ENCODE measurements around the gene KRTAP10-5. TPM values are rescaled to one million over a fixed set of nuclear protein-coding genes. Genes with fewer than 3 reads are reported as not detected.

KRTAP10-5 gene
- polyA plus RNA-seq, 1 donor (not counting 4 experiments of a cell fraction or from before 2014, with no cell fraction given), result not detected

DNA sequence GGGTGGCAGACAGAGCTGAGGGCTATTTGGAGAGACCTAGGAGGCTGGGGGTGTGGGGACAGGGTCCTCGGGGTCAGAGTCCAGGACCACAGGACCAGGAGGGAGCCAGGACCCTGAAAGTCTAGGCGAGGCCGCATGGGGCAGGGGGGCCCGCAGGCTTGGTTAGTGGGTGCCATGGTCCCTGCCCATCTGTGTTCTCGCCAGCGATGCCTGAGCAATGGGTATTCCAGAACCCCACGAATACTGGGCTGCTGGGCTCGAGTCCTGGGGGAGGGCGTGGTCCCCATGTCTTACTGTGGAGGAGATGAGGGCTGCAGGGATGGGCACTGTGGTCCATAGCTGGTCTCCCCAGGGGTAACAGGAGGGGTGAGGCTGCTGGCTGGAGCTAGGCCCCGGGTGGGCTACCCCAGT, 9.9 kb upstream of the KRTAP10-5 start:
- H3K4me3 ChIP-seq (ENCODE audit: control insufficient read depth in 2 of 3, extremely low read depth in 1 of 3, insufficient read depth in 2 of 3, low read depth in 1 of 3, low read length in 3 of 3), result no peak overlapping the region
- H3K9me3 ChIP-seq (ENCODE audit: control insufficient read depth, low read depth, low read length), result no peaks in the 10 kb centered on the region
- H3K9ac ChIP-seq (ENCODE audit: control insufficient read depth, extremely low read depth, insufficient read depth, low read length), result no peak overlapping the region
- no peaks in the 10 kb centered on the region for H4K20me1 ChIP-seq (ENCODE audit: control insufficient read depth, extremely low read depth, insufficient read depth, low read length)
- no peaks in the 10 kb centered on the region for H3K79me2 ChIP-seq (ENCODE audit: control insufficient read depth, insufficient read depth, low read length)
- no peak for TF ChIP-seq EZH2 (IDR thresholded peaks at IDR 0.05; ENCODE audit: low read length)
- TF ChIP-seq, protein P1, sequence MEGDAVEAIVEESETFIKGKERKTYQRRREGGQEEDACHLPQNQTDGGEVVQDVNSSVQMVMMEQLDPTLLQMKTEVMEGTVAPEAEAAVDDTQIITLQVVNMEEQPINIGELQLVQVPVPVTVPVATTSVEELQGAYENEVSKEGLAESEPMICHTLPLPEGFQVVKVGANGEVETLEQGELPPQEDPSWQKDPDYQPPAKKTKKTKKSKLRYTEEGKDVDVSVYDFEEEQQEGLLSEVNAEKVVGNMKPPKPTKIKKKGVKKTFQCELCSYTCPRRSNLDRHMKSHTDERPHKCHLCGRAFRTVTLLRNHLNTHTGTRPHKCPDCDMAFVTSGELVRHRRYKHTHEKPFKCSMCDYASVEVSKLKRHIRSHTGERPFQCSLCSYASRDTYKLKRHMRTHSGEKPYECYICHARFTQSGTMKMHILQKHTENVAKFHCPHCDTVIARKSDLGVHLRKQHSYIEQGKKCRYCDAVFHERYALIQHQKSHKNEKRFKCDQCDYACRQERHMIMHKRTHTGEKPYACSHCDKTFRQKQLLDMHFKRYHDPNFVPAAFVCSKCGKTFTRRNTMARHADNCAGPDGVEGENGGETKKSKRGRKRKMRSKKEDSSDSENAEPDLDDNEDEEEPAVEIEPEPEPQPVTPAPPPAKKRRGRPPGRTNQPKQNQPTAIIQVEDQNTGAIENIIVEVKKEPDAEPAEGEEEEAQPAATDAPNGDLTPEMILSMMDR (optimal IDR thresholded peaks at IDR 0.05 in 1 of 3, IDR thresholded peaks at IDR 0.05 in 1 of 3, conservative IDR thresholded peaks at IDR 0.05 in 1 of 3; ENCODE audit: extremely low read depth in 1 of 3, insufficient read depth in 2 of 3, low read length in 3 of 3), result no peak
- no peaks in the 10 kb centered on the region for H3K27me3 ChIP-seq (ENCODE audit: control insufficient read depth, extremely low read depth, insufficient read depth, low read length)
- H3K4me1 ChIP-seq (ENCODE audit: control insufficient read depth, extremely low read depth, insufficient read depth, low read length), result peaks cover 5% of the 10 kb centered on the region
- H3K9me1 ChIP-seq (ENCODE audit: control insufficient read depth, extremely low read depth, insufficient read depth, low read length), result no peaks in the 10 kb centered on the region
- H3K27ac ChIP-seq (ENCODE audit: control insufficient read depth, insufficient read depth, low read length), result no peak overlapping the region
- FAIRE-seq, result no peak
- no peaks in the 10 kb centered on the region for H3K36me3 ChIP-seq (ENCODE audit: control insufficient read depth in 2 of 2, extremely low read depth in 1 of 2, insufficient read depth in 2 of 2, low read length in 2 of 2)
- H3K4me2 ChIP-seq (ENCODE audit: control insufficient read depth, extremely low read depth, insufficient read depth, low read depth, low read length), result no peak overlapping the region
- no peak for DNase-seq (ENCODE audit: low read depth, low spot score)
- H2AFZ ChIP-seq (ENCODE audit: control insufficient read depth, low read length), result no peak overlapping the region
- dilution Hi-C loops (cut with MboI; ENCODE audit: extremely low pct_ligation_motif_present, low sequenced_read_pairs), result no loop called here

DNA sequence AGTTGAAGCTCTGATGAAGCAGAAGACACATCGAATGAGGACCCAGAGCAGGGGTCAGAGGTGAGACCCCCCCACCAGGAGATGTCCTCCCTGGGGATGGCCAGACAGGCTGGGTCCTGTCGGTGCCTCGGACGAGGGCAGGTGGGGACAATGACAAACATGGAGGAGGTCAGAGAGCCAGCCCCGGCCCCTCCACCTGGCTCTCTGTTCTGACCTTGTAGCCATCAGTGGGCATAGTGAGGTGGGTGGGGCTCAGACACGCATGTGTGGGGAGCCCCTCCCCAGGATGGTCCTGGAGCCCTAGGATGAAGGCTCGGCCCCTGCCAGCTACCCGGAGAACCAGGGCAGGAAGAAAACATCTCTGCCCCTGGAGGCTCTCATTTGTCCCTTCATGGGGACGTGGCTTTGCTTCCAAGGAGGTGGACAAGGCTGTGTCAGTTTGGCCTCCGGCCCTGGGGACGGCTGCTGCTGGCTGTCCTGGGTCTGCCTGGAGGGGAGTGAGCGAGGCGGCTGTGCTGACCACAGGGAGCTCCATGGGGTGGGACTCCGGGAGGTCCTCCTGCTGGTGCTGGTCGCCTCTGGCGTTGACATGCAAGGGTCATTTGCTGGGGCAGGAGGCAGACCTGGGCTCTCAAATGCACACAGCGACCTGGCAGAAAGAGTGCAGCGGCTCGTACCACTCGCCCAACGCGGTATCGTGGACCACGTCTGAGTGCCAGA, 9.3 kb upstream of the KRTAP10-5 start:
- Histone ChIP-seq H3K9ac (ENCODE audit: control insufficient read depth, extremely low read depth, insufficient read depth, low read length) (no peak overlapping the region), H3K79me2 (ENCODE audit: control insufficient read depth, insufficient read depth, low read length) (no peaks in the 10 kb centered on the region), H3K36me3 (ENCODE audit: control insufficient read depth in 2 of 2, extremely low read depth in 1 of 2, insufficient read depth in 2 of 2, low read length in 2 of 2) (no peaks in the 10 kb centered on the region), H3K4me2 (ENCODE audit: control insufficient read depth, extremely low read depth, insufficient read depth, low read depth, low read length) (no peak overlapping the region), H3K9me3 (ENCODE audit: control insufficient read depth, low read depth, low read length) (no peaks in the 10 kb centered on the region), H2AFZ (ENCODE audit: control insufficient read depth, low read length) (no peak overlapping the region), H3K27ac (ENCODE audit: control insufficient read depth, insufficient read depth, low read length) (no peak overlapping the region), H3K9me1 (ENCODE audit: control insufficient read depth, extremely low read depth, insufficient read depth, low read length) (no peaks in the 10 kb centered on the region), H3K4me3 (ENCODE audit: control insufficient read depth in 2 of 3, extremely low read depth in 1 of 3, insufficient read depth in 2 of 3, low read depth in 1 of 3, low read length in 3 of 3) (no peak overlapping the region), H3K4me1 (ENCODE audit: control insufficient read depth, extremely low read depth, insufficient read depth, low read length) (peaks cover 5% of the 10 kb centered on the region), H3K27me3 (ENCODE audit: control insufficient read depth, extremely low read depth, insufficient read depth, low read length) (no peaks in the 10 kb centered on the region), H4K20me1 (ENCODE audit: control insufficient read depth, extremely low read depth, insufficient read depth, low read length) (no peaks in the 10 kb centered on the region)
- dilution Hi-C loops (cut with MboI; ENCODE audit: extremely low pct_ligation_motif_present, low sequenced_read_pairs), result no loop called here
- no peak for TF ChIP-seq EZH2 (IDR thresholded peaks at IDR 0.05; ENCODE audit: low read length)
- TF ChIP-seq, protein P1 (optimal IDR thresholded peaks at IDR 0.05 in 1 of 3, IDR thresholded peaks at IDR 0.05 in 1 of 3, conservative IDR thresholded peaks at IDR 0.05 in 1 of 3; ENCODE audit: extremely low read depth in 1 of 3, insufficient read depth in 2 of 3, low read length in 3 of 3), result no peak
- DNase-seq (ENCODE audit: low read depth, low spot score), result no peak
- FAIRE-seq, result no peak
